WERI-Rb-1 (cell line): ENCODE measurements around the gene LRRC3.

Experiments
- DNase-seq: peaks from one replicate; pipeline ENCODE4 v3.0.0-alpha.2; 2020
- H3K27ac ChIP-seq: fragments of 250-450 bp; sonication (Bioruptor Pico); 2 replicates; pipeline ENCODE4 v1.5.1; 2020; ENCODE audit warnings: mild to moderate bottlenecking, moderate library complexity
- H3K27me3 ChIP-seq: fragments of 250-450 bp; sonication (Bioruptor Pico); 2 replicates; pipeline ENCODE4 v1.5.1; 2021; ENCODE audit warnings: mild to moderate bottlenecking, low read depth, moderate library complexity; ENCODE audit not compliant: insufficient read depth, severe bottlenecking
- H3K36me3 ChIP-seq: fragments of 250-450 bp; sonication (Bioruptor Pico); 2 replicates; pipeline ENCODE4 v1.5.1; 2020; ENCODE audit warnings: mild to moderate bottlenecking, moderate library complexity
- H3K4me3 ChIP-seq: 2 replicates; pipeline ENCODE4 v1.5.1; 2011; ENCODE audit warnings: low read depth, mild to moderate bottlenecking, control low read depth, low read length
- H3K9me3 ChIP-seq: fragments of 250-450 bp; sonication (Bioruptor Pico); 2 replicates; pipeline ENCODE4 v1.5.1; 2021; ENCODE audit warnings: mild to moderate bottlenecking, moderate library complexity; ENCODE audit not compliant: severe bottlenecking
- TF ChIP-seq, protein P1 (sequence below): IDR thresholded peaks from 2 replicates; pipeline ENCODE4 v1.5.1; 2011; ENCODE audit warnings: low read depth, mild to moderate bottlenecking, control low read depth, inconsistent platforms, low read length

LRRC3 gene

DNA sequence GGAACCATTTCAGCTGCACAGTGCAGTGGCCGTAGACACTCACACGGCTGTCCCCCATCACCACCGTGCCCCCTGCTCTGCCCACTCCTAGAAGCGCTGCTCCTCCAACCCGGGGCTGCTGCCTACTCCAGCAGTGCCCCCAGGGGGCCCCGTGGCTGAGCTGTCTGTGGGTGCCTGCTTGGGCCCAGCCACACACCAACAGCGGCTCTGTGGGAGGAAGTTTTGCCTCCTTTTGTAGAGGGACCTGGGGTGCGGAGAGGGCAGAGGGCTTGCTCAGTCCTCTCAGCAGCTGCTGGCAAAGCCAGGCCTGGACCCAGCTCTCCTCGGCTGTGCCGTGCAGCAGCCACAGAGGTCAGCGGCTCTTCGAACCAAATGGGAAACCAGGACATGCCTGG lies 11.4 kb upstream of the LRRC3 start:
- Histone ChIP-seq H3K36me3 (no peaks in the 10 kb centered on the region), H3K27ac (no peak overlapping the region), H3K27me3 (no peaks in the 10 kb centered on the region), H3K4me3 (no peak overlapping the region), H3K9me3 (no peaks in the 10 kb centered on the region)
- TF ChIP-seq, protein P1, sequence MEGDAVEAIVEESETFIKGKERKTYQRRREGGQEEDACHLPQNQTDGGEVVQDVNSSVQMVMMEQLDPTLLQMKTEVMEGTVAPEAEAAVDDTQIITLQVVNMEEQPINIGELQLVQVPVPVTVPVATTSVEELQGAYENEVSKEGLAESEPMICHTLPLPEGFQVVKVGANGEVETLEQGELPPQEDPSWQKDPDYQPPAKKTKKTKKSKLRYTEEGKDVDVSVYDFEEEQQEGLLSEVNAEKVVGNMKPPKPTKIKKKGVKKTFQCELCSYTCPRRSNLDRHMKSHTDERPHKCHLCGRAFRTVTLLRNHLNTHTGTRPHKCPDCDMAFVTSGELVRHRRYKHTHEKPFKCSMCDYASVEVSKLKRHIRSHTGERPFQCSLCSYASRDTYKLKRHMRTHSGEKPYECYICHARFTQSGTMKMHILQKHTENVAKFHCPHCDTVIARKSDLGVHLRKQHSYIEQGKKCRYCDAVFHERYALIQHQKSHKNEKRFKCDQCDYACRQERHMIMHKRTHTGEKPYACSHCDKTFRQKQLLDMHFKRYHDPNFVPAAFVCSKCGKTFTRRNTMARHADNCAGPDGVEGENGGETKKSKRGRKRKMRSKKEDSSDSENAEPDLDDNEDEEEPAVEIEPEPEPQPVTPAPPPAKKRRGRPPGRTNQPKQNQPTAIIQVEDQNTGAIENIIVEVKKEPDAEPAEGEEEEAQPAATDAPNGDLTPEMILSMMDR, result no peak
- DNase-seq, result no peak

DNA sequence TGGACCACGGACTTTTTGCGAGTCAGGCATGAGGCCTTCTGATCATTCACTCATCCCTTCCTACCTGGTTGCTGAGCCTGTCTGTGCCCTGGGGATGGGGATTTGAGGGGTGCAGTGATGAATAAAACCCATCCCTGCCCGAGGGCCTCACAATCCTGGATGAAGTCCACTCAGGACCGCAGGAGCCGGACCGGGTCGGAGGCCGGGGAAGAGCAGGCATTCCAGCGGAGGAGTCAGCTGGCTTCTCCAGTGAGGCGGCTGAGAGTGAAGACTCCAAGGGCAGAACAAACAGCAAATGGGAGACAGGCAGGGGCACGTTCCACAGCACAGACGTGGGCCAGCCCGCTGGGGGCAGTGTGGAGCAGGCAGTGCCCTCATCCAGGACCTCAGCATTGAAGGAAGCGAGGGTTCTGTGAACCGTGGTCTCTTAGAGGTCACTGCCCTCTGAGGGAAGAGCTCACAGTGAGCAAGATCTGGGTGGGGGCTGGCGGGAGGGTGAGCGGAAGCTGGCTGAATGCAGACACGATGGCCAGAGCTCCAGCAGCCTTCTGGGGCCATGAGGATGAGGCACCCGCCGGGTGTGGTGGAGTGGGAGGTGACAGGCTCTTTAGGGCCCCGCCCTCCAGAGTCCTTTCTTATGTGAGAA lies 10.9 kb upstream of the LRRC3 start:
- Histone ChIP-seq H3K4me3 (no peak overlapping the region), H3K27ac (no peak overlapping the region), H3K9me3 (no peaks in the 10 kb centered on the region), H3K27me3 (no peaks in the 10 kb centered on the region), H3K36me3 (no peaks in the 10 kb centered on the region)
- TF ChIP-seq, protein P1, result peak; percentile 80
- DNase-seq, result no peak

DNA sequence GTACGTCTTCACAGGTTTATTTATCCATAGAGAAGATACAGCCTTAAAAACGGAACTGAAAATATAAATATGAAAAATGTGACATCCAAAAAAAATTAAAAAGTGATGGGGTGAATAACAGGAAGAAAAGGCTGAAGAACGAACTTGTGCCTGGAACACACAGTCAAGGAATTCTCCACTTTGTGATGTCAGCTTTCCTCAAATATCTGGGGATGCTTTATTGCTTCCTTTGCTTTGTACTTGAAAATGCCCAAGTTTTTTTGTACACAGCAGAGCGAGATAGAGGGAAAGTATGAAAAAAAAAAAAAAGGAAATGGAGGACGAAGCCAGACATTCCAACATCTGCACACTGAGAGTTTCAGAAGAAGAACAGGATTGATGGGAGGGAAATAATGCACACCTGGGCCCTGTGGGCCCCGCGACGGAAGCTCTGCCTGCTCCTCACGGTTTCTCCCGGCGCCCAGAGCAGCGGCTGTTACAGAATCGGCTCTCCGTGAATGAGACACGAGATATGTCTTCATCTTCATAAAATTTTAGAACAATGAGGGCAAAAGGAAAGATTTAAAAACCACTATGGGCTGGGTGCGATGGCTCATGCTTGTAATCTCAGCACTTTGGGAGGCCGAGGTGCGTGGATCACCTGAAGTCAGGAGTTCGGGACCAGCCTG lies 10.0 kb upstream of the LRRC3 start:
- Histone ChIP-seq H3K27ac (no peak overlapping the region), H3K36me3 (no peaks in the 10 kb centered on the region), H3K27me3 (no peaks in the 10 kb centered on the region), H3K9me3 (no peaks in the 10 kb centered on the region), H3K4me3 (no peak overlapping the region)
- DNase-seq, result no peak
- TF ChIP-seq, protein P1, result no peak

DNA sequence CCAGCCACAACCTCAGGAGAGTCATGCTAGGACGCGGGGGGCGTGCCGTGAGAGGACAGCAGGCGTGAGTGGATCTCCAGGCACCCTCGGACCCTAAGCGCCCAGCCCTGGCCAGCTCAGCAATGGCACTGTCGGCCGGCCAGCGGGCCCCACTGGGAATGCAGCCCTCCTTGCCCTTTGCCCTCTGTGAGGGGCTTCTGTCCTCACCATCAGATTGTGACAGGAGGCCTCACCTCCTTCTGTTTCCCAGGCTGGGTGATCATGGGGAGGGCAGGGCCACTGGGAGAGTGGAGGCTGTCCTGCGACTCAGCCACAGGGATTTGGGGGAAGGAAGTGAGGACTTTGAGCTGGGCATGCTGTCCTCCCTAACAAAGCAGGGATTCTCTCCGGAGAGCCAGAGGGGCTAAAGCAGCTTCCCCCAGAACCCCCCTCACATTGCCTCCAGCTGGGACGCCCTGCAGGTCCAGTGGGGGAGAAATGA lies 6.6 kb upstream of the LRRC3 start:
- no peak overlapping the region for H3K4me3 ChIP-seq
- H3K27me3 ChIP-seq, result no peaks in the 10 kb centered on the region
- H3K9me3 ChIP-seq, result peaks cover 5% of the 10 kb centered on the region
- no peaks in the 10 kb centered on the region for H3K36me3 ChIP-seq
- DNase-seq, result peak; percentile 7
- TF ChIP-seq, protein P1, result no peak
- no peak overlapping the region for H3K27ac ChIP-seq

DNA sequence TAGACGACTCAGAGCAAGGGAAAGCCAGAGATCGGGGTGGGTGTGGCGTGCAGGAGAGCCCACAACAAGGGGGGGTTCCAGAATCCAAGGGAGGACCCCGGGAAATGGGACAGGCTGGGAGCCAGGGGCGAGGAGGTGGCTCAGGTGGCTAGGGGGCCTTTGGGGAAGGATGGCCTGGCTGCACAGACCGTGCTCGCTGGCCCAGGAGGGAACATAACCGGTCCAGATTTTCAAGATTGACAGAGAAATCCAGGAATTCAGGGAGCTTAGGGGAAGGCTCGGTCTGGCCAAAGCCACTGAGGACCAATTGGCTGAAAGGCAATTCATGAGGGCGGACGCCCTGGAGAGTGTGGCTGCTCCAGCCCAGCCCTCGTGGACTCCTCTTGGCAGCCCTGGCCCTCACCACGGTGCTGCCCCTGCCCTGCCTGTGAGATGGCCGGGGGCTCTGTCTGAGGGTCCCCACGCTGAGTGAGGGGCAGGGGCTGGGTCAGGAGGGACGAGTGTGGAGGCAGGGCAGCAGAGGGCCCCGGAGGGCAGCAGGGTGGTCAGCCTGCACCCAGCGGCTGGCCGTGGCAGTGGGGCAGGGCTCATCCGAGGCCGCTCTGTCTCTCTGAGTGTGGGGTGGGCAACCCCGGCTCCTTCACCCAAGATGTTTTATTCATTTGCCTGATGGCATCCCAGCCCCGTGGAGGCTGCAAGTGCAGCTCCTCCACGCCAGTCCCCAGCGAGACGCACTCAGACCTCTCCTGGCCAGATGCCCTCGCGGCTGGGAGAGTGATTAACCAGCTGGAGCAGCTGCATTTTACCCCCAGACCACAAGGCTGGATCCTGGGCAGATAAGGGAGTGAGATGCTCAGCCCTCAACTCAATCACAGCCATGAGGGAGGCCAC lies 5.6 kb upstream of the LRRC3 start:
- peaks cover 12% of the 10 kb centered on the region for H3K9me3 ChIP-seq
- TF ChIP-seq, protein P1, result no peak
- no peaks in the 10 kb centered on the region for H3K27me3 ChIP-seq
- no peaks in the 10 kb centered on the region for H3K36me3 ChIP-seq
- no peak overlapping the region for H3K27ac ChIP-seq
- peak; percentile 8 for DNase-seq
- H3K4me3 ChIP-seq, result no peak overlapping the region
